Body of pancreas (tissue), 4 donors: ENCODE measurements around the gene AANAT. TPM values are rescaled to one million over a fixed set of nuclear protein-coding genes. Genes with fewer than 3 reads are reported as not detected.

Experiments
- ATAC-seq: fragments of 150-250 bp; one replicate; pipeline ENCODE4 v1.9.1; 2016
- DNase-seq, 4 donors: peaks; one replicate each; pipeline ENCODE4 v3.0.0-alpha.2; 2019
- H3K27ac ChIP-seq, 4 donors: fragments of 200-600 bp; sonication (generic); 1 replicate in 3 of 4; 2 replicates in 1 of 4; pipeline versions ENCODE4 v1.5.1 to v1.6.1; 2016 to 2019; ENCODE audit warnings: mild to moderate bottlenecking in 1 of 4, mixed read lengths in 1 of 4, moderate library complexity in 1 of 4
- H3K27me3 ChIP-seq, 2 donors: fragments of 200-600 bp; sonication (generic); one replicate each; pipeline ENCODE4 v1.6.0; 2016; ENCODE audit warnings: mild to moderate bottlenecking in 1 of 2
- H3K36me3 ChIP-seq, 2 donors: fragments of 200-600 bp; sonication (generic); replicated peaks in 1 of 2; 2 replicates each; pipeline ENCODE4 v1.5.1; 2016; ENCODE audit warnings: low read depth in 2 of 2; ENCODE audit not compliant: insufficient read depth in 1 of 2
- H3K4me1 ChIP-seq: fragments of 200-600 bp; sonication (generic); one replicate; pipeline ENCODE4 v1.6.0; 2016
- H3K4me3 ChIP-seq, 2 donors: fragments of 200-600 bp; sonication (generic); 1 replicate in 1 of 2; 2 replicates in 1 of 2; pipeline ENCODE4 v1.5.1; 2016 to 2019
- H3K9me3 ChIP-seq, 3 donors: fragments of 200-600 bp; sonication (generic); 1 replicate in 2 of 3; 2 replicates in 1 of 3; pipeline ENCODE4 v1.5.1; 2016
- POLR2A ChIP-seq, 3 donors: fragments of 450-650 bp; IDR thresholded peaks; one replicate each; pipeline ENCODE4 v1.6.1; 2016; ENCODE audit warnings: antibody characterized with exemption in 3 of 3, mild to moderate bottlenecking in 2 of 3
- WGBS, 2 donors: methylation state at CpG; one replicate each; pipeline ENCODE4 v1.1.5; 2017; 5-methylcytosine and 5-hydroxymethylcytosine counted together
- intact Hi-C: fragments of 100-400 bp; cut with DNase I; formaldehyde crosslinking; loops from one replicate; pipeline ENCODE4 v1.15.1; 2023
- total RNA-seq, 2 donors: library from RNA; depleted of rRNA; stranded (reverse); fragments of >200 nt; gene quantifications; one replicate each; pipeline ENCODE4 v1.1.0, GENCODE V29; 2016
- TF ChIP-seq, protein P1 (sequence below), 7 experiments: fragments of 450-650 bp in 4 of 7; fragments of 200-600 bp in 3 of 7; sonication (generic) in 3 of 7; IDR thresholded peaks; one replicate each; pipeline ENCODE4 v1.5.1; 2016 to 2019; ENCODE audit warnings: antibody characterized with exemption in 7 of 7

AANAT gene
- total RNA-seq, 2 donors from 2014 or later, result not detected

DNA sequence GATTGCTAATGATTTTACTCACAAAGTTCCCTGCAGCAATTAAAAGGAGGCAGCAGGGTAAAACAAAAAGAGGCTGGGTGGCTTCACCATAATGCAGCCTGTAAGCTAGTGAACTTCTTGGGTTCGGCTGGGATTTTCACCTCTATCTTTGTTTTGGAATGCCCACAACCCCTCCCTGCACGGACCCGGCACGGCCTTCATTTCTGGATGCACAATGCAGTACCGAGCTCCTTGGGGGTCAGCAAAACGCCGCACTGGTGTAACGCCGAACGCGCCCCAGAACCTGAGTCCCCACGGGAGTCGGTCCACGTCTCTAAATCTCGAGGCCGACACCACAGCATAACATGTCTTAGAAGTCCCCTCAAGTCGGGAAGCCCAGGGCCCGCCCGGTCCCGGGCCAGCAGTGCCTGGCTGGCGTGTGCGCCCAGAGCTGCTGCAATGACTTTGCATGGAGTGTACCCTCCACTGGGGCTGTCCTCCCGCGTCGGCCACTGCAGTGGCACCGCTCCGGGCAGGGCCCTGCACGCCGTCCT lies 15.2 kb upstream of the AANAT start:
- peak; percentile 64 for ATAC-seq
- peak in 2 of 4 donors; percentile 39 to 45 for DNase-seq
- Histone ChIP-seq H3K4me1 (peaks cover 17% of the 10 kb centered on the region), H3K4me3 (peak overlapping the region; percentile 63 to 69), H3K27me3 (no peaks in the 10 kb centered on the region), H3K36me3 (no peaks in the 10 kb centered on the region), H3K27ac (peak overlapping the region in 2 of 4 donors; percentile 48 to 70), H3K9me3 (no peaks in the 10 kb centered on the region)
- intact Hi-C loops, result no loop called here
- TF ChIP-seq, protein P1, sequence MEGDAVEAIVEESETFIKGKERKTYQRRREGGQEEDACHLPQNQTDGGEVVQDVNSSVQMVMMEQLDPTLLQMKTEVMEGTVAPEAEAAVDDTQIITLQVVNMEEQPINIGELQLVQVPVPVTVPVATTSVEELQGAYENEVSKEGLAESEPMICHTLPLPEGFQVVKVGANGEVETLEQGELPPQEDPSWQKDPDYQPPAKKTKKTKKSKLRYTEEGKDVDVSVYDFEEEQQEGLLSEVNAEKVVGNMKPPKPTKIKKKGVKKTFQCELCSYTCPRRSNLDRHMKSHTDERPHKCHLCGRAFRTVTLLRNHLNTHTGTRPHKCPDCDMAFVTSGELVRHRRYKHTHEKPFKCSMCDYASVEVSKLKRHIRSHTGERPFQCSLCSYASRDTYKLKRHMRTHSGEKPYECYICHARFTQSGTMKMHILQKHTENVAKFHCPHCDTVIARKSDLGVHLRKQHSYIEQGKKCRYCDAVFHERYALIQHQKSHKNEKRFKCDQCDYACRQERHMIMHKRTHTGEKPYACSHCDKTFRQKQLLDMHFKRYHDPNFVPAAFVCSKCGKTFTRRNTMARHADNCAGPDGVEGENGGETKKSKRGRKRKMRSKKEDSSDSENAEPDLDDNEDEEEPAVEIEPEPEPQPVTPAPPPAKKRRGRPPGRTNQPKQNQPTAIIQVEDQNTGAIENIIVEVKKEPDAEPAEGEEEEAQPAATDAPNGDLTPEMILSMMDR (IDR thresholded peaks at IDR 0.05), result no peak
- TF ChIP-seq POLR2A (IDR thresholded peaks at IDR 0.05), result no peak
- 0 to 1% methylated on average over 4 to 26 of the region's 29 CpGs for WGBS, 2 donors

GRCh38 chr17:76452660-76453430 lies 14.6 kb upstream of the AANAT start, which contains the start of gene UBE2O:
TSS of gene UBE2O (minus strand) at chr17:76453152. CDS start at chr17:76453141, 11 bp downstream.
- DNase-seq, result peak; percentile 86 to 89 (median 88)
- Histone ChIP-seq H3K4me3 (peak within 1 kb of the TSS; percentile 63 to 69), H3K4me1 (peaks cover 17% of the 10 kb centered on the region), H3K27ac (peak within 1 kb of the TSS; percentile 33 to 77 (median 59)), H3K9me3 (no peaks in the 10 kb centered on the region), H3K36me3 (no peaks in the 10 kb centered on the region), H3K27me3 (no peaks in the 10 kb centered on the region)
- ATAC-seq, result peak; percentile 94
- TF ChIP-seq, protein P1 (IDR thresholded peaks at IDR 0.05), result peak in 5 of 7 experiments; percentile 14 to 27 (median 23)
- peak in 1 of 3 donors; percentile 44 for TF ChIP-seq POLR2A (IDR thresholded peaks at IDR 0.05)
- intact Hi-C loops, result no loop called here
- 0% methylated on average over 2 to 89 of the region's 101 CpGs for WGBS, 2 donors

- Histone ChIP-seq H3K27ac (no peak overlapping the region), H3K4me3 (no peak overlapping the region), H3K36me3 (no peaks in the 10 kb centered on the region), H3K27me3 (no peaks in the 10 kb centered on the region), H3K9me3 (no peaks in the 10 kb centered on the region), H3K4me1 (peaks cover 20% of the 10 kb centered on the region)
- intact Hi-C loops, result no loop called here
- WGBS, 2 donors, result 16 to 20% methylated on average over 6 of the region's 6 CpGs
- DNase-seq (no peak), ATAC-seq (no peak)
- no peak for TF ChIP-seq POLR2A (IDR thresholded peaks at IDR 0.05)
- TF ChIP-seq, protein P1 (IDR thresholded peaks at IDR 0.05), result no peak
These were observed 14.0 kb upstream of the AANAT start for GRCh38 chr17:76453431-76453743.

DNA sequence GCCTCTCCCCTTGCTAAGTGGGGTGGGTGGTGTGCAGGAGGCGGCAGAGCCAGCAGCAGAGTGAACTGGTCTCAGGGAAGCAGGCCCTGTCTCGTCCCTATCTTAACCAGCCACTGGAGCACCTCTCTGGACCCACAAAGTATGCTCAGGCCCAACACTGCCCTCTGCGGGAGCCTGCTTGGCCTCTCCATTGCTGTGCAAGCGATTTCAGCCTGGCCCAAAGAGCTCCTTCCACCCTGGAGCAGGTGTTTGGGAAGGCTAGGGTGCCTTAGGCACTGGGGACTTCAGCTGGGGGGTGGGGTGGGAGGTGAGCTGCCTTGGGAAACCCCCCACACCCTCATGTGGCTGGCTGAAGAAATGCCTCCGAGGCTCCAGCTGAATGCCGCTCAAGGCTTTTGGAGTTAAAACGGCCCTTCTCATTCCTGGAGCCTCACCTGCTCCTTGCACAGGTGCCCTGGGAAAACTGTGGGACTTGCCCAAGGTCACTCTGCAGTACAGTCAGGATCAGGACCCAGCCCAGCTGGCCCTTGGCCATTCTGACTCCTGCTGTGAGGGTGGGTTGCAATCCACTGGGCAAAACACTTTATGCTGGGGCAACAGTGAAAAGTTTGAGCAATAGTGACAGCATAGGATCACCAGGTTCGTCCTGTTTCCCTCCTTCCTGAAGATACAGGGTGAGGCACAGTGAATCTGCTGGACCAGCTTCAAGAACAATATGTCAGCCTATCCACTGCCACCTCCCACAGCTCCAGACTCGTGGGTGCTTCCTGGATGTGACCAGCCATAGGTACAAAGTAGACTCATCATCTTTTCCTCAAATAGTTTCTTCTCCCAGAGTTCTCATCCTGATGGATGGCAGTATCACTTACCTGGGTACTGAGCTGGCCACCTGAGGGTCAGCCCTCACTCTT lies 8.6 kb upstream of the AANAT start:
- no peaks in the 10 kb centered on the region for H3K9me3 ChIP-seq
- DNase-seq (peak; percentile 63 to 80 (median 72)), ATAC-seq (peak; percentile 80)
- no peaks in the 10 kb centered on the region for H3K36me3 ChIP-seq
- intact Hi-C loops, result no loop called here
- no peak for TF ChIP-seq POLR2A (IDR thresholded peaks at IDR 0.05)
- TF ChIP-seq, protein P1 (IDR thresholded peaks at IDR 0.05), result peak in 6 of 7 experiments; percentile 28 to 62 (median 48)
- WGBS, 2 donors, result 25 to 29% methylated on average over 6 to 9 of the region's 9 CpGs
- peaks cover 14% of the 10 kb centered on the region for H3K4me1 ChIP-seq
- H3K27ac ChIP-seq, result peak overlapping the region in 1 of 4 donors; percentile 3
- H3K27me3 ChIP-seq, result no peaks in the 10 kb centered on the region
- H3K4me3 ChIP-seq, result no peak overlapping the region
